Left lung (tissue), 10 donors: ENCODE measurements around the gene GRIN2D. TPM values are rescaled to one million over a fixed set of nuclear protein-coding genes. Genes with fewer than 3 reads are reported as not detected.

Source experiments
- ATAC-seq: fragments of 200-7000 bp; cut with Tn5 transposase; one replicate; pipeline ENCODE4 v1.9.1; 2020; ENCODE audit warnings: moderate library complexity
- DNase-seq, 4 donors: peaks; one replicate each; pipeline ENCODE4 v3.0.0-alpha.2; 2013 to 2020
- H3K27ac ChIP-seq, 2 donors: fragments of 200-600 bp; sonication (generic) in 1 of 2; one replicate each; pipeline versions ENCODE4 v1.5.0 to v1.8.0; 2020 to 2021
- H3K27me3 ChIP-seq, 2 donors: fragments of 200-600 bp; sonication (generic) in 1 of 2; one replicate each; pipeline versions ENCODE4 v1.5.0 to v1.8.0; 2020 to 2021
- H3K36me3 ChIP-seq, 2 donors: fragments of 200-600 bp; sonication (generic) in 1 of 2; one replicate each; pipeline versions ENCODE4 v1.5.0 to v1.8.0; 2020 to 2021
- H3K4me1 ChIP-seq, 2 donors: fragments of 200-600 bp; one replicate each; pipeline ENCODE4 v1.8.0; 2021
- H3K4me3 ChIP-seq, 2 donors: fragments of 200-600 bp; sonication (generic) in 1 of 2; one replicate each; pipeline versions ENCODE4 v1.5.0 to v1.8.0; 2020 to 2021; ENCODE audit warnings: mild to moderate bottlenecking in 1 of 2
- H3K9me3 ChIP-seq, 2 donors: fragments of 200-600 bp; sonication (generic) in 1 of 2; one replicate each; pipeline versions ENCODE4 v1.5.0 to v1.8.0; 2020 to 2021
- CTCF ChIP-seq, 2 donors: fragments of 200-600 bp; sonication (generic) in 1 of 2; IDR thresholded peaks; one replicate each; pipeline versions ENCODE4 v1.5.0 to v1.8.0; 2021; ENCODE audit warnings: antibody characterized with exemption in 2 of 2
- intact Hi-C, 2 donors: fragments of 100-400 bp; cut with DNase I; formaldehyde crosslinking; loops; one replicate each; pipeline versions ENCODE4 v1.11.2 to v1.14.2; 2022
- polyA plus RNA-seq, 6 donors: library from polyadenylated mRNA; unstranded; fragments of 120-200 nt; gene quantifications; one replicate each; pipeline ENCODE4 v1.2.1, GENCODE V29; 2013; ENCODE audit not compliant: insufficient read length in 6 of 6
- total RNA-seq, 2 donors: library from RNA; stranded (reverse); fragmentation: NEBNext Ultra II Directional; extraction: Animal tissue kit (Norgen Biotek cat#: 25700); gene quantifications; one replicate each; pipeline ENCODE4 v1.2.1, GENCODE V29; 2021
- donor health status: DM: no; HTN: yes; CAD: no.
- donor health status: DM: no; HTN: no; CAD: no.

GRIN2D gene
- total and polyA plus RNA-seq, 8 donors, result 0.25 to 1.3 (median 0.34) TPM

- Histone ChIP-seq H3K9me3 (no peaks in the 10 kb centered on the region), H3K4me1 (peaks cover 15 to 27% of the 10 kb centered on the region in 2 donors), H3K36me3 (no peaks in the 10 kb centered on the region), H3K27ac (no peak overlapping the region), H3K4me3 (no peak overlapping the region), H3K27me3 (peaks cover 11 to 62% of the 10 kb centered on the region in 2 donors)
- peak in 1 of 4 donors; percentile 64 for DNase-seq
- intact Hi-C loops, result no loop called here
- no peak for TF ChIP-seq CTCF (IDR thresholded peaks at IDR 0.05)
- ATAC-seq, result no peak
Observed at GRCh38 chr19:48441360-48442050, 48.0 kb downstream of the GRIN2D start.

GRCh38 chr19:48442116-48443035 lies 48.9 kb downstream of the GRIN2D start:
- Histone ChIP-seq H3K9me3 (no peaks in the 10 kb centered on the region), H3K27me3 (peaks cover 11 to 54% of the 10 kb centered on the region in 2 donors), H3K4me1 (peaks cover 16 to 36% of the 10 kb centered on the region in 2 donors), H3K4me3 (no peak overlapping the region), H3K36me3 (peaks cover 0 to 4% of the 10 kb centered on the region in 2 donors), H3K27ac (no peak overlapping the region)
- intact Hi-C loops, result no loop called here
- ATAC-seq (no peak), DNase-seq (peak in 1 of 4 donors; percentile 67)
- TF ChIP-seq CTCF (IDR thresholded peaks at IDR 0.05), result no peak

GRCh38 chr19:48443256-48443655 lies 49.8 kb downstream of the GRIN2D start:
- intact Hi-C loops, result no loop called here
- peaks cover 16 to 43% of the 10 kb centered on the region in 2 donors for H3K4me1 ChIP-seq
- no peak for ATAC-seq
- peaks cover 0 to 13% of the 10 kb centered on the region in 2 donors for H3K36me3 ChIP-seq
- no peaks in the 10 kb centered on the region for H3K9me3 ChIP-seq
- peak overlapping the region in 1 of 2 donors; percentile 16 for H3K4me3 ChIP-seq
- H3K27ac ChIP-seq, result no peak overlapping the region
- H3K27me3 ChIP-seq, result peaks cover 11 to 52% of the 10 kb centered on the region in 2 donors
- no peak for TF ChIP-seq CTCF (IDR thresholded peaks at IDR 0.05)
- peak in 1 of 4 donors; percentile 83 for DNase-seq

Other genes with a start within 250 kb of the GRIN2D start
- 10 to 100 TPM; 26.7 to 27.4 TPM for gene LIG1, start 223.3 kb upstream of the GRIN2D start, total RNA-seq
- gene LIG1, start 223.3 kb upstream of the GRIN2D start, polyA plus RNA-seq, result 10 to 100 TPM; 55.3 to 72.1 (median 65.9) TPM
- gene ZSWIM9, start 223.0 kb upstream of the GRIN2D start, total RNA-seq, result 1 to 10 TPM; 6.5 to 6.6 TPM
- gene ZSWIM9, start 223.0 kb upstream of the GRIN2D start, polyA plus RNA-seq, result 10 to 100 TPM in 3 of 6 donors, 1 to 10 TPM in 3; 9.4 to 11.4 (median 10.3) TPM
- gene CARD8, start 137.8 kb upstream of the GRIN2D start, total RNA-seq, result 10 to 100 TPM; 51.3 to 92.3 TPM
- gene CARD8, start 137.8 kb upstream of the GRIN2D start, polyA plus RNA-seq, result 10 to 100 TPM; 70.3 to 92.3 (median 83.0) TPM
- 1 to 10 TPM; 1.3 to 1.9 TPM for gene ZNF114, start 123.6 kb upstream of the GRIN2D start, total RNA-seq
- 1 to 10 TPM; 8.0 to 9.2 (median 8.2) TPM for gene ZNF114, start 123.6 kb upstream of the GRIN2D start, polyA plus RNA-seq
- 100 to 1,000 TPM; 127 to 320 TPM for gene EMP3, start 68.1 kb upstream of the GRIN2D start, total RNA-seq
- 100 to 1,000 TPM; 102 to 121 (median 107) TPM for gene EMP3, start 68.1 kb upstream of the GRIN2D start, polyA plus RNA-seq
- gene TMEM143, start 29.7 kb upstream of the GRIN2D start, total RNA-seq, result 10 to 100 TPM in 1 of 2 donors, 1 to 10 TPM in 1; 9.8 to 10.6 TPM
- 10 to 100 TPM in 1 of 6 donors, 1 to 10 TPM in 5; 7.5 to 10.1 (median 8.9) TPM for gene TMEM143, start 29.7 kb upstream of the GRIN2D start, polyA plus RNA-seq
- not detected for gene SYNGR4, start 29.3 kb upstream of the GRIN2D start, total RNA-seq
- gene SYNGR4, start 29.3 kb upstream of the GRIN2D start, polyA plus RNA-seq, result under 1 TPM in 2 of 6 donors, not detected in 4; 0.14 to 0.65 TPM
- 100 to 1,000 TPM; 171 to 187 TPM for gene KDELR1, start 2.1 kb upstream of the GRIN2D start, total RNA-seq
- 100 to 1,000 TPM; 159 to 178 (median 163) TPM for gene KDELR1, start 2.1 kb upstream of the GRIN2D start, polyA plus RNA-seq
- 10 to 100 TPM; 21.5 to 33.8 TPM for gene GRWD1, start 52.3 kb downstream of the GRIN2D start, total RNA-seq
- gene GRWD1, start 52.3 kb downstream of the GRIN2D start, polyA plus RNA-seq, result 10 to 100 TPM; 18.4 to 29.0 (median 24.4) TPM
- under 1 TPM; 0.52 to 0.61 TPM for gene KCNJ14, start 61.9 kb downstream of the GRIN2D start, total RNA-seq
- gene KCNJ14, start 61.9 kb downstream of the GRIN2D start, polyA plus RNA-seq, result 1 to 10 TPM in 5 of 6 donors, under 1 TPM in 1; 0.94 to 1.3 (median 1.2) TPM
- gene CYTH2, start 75.7 kb downstream of the GRIN2D start, total RNA-seq, result 10 to 100 TPM; 49.8 to 65.9 TPM
- 100 to 1,000 TPM in 2 of 6 donors, 10 to 100 TPM in 4; 86.5 to 108 (median 91.5) TPM for gene CYTH2, start 75.7 kb downstream of the GRIN2D start, polyA plus RNA-seq
- 1 to 10 TPM; 4.4 to 9.5 TPM for gene LMTK3, start 118.2 kb downstream of the GRIN2D start, total RNA-seq
- gene LMTK3, start 118.2 kb downstream of the GRIN2D start, polyA plus RNA-seq, result 1 to 10 TPM; 1.7 to 3.5 (median 2.6) TPM
- gene SULT2B1, start 158.5 kb downstream of the GRIN2D start, total RNA-seq, result 1 to 10 TPM; 2.8 to 6.3 TPM
- 1 to 10 TPM; 2.1 to 3.8 (median 2.9) TPM for gene SULT2B1, start 158.5 kb downstream of the GRIN2D start, polyA plus RNA-seq
- gene SPACA4, start 213.1 kb downstream of the GRIN2D start, total RNA-seq, result not detected
- gene SPACA4, start 213.1 kb downstream of the GRIN2D start, polyA plus RNA-seq, result under 1 TPM; 0.17 to 0.78 (median 0.26) TPM
- 10 to 100 TPM; 15.5 to 50.0 TPM for gene FAM83E, start 221.4 kb downstream of the GRIN2D start, total RNA-seq
- 10 to 100 TPM in 2 of 6 donors, 1 to 10 TPM in 4; 4.7 to 12.3 (median 5.8) TPM for gene FAM83E, start 221.4 kb downstream of the GRIN2D start, polyA plus RNA-seq
- 1,000 to 10,000 TPM; 1,028 to 1,088 TPM for gene RPL18, start 225.5 kb downstream of the GRIN2D start, total RNA-seq
- gene RPL18, start 225.5 kb downstream of the GRIN2D start, polyA plus RNA-seq, result 1,000 to 10,000 TPM; 1,451 to 1,744 (median 1,588) TPM
- gene SPHK2, start 225.8 kb downstream of the GRIN2D start, total RNA-seq, result 10 to 100 TPM; 21.3 to 27.5 TPM
- 10 to 100 TPM; 10.2 to 17.1 (median 14.1) TPM for gene SPHK2, start 225.8 kb downstream of the GRIN2D start, polyA plus RNA-seq
- 10 to 100 TPM in 1 of 2 donors, 1 to 10 TPM in 1; 8.9 to 10.5 TPM for gene DBP, start 243.7 kb downstream of the GRIN2D start, total RNA-seq
- gene DBP, start 243.7 kb downstream of the GRIN2D start, polyA plus RNA-seq, result 10 to 100 TPM in 2 of 6 donors, 1 to 10 TPM in 4; 6.4 to 11.1 (median 9.5) TPM